HG02610 (cell line): ENCODE results near the gene TLCD2.
"Not testable (repeated sequence)": the region's sequence is repeated elsewhere in the genome, so short reads cannot be mapped to it uniquely, and the experiment has no call there.

ENCODE experiments used
- ATAC-seq: cut with Tn5 transposase; IDR thresholded peaks from one replicate; pipeline ENCODE4 v1.9.1; 2021; ENCODE audit warnings: mild to moderate bottlenecking, moderate library complexity; ENCODE audit not compliant: unreplicated experiment

The TLCD2 gene

DNA sequence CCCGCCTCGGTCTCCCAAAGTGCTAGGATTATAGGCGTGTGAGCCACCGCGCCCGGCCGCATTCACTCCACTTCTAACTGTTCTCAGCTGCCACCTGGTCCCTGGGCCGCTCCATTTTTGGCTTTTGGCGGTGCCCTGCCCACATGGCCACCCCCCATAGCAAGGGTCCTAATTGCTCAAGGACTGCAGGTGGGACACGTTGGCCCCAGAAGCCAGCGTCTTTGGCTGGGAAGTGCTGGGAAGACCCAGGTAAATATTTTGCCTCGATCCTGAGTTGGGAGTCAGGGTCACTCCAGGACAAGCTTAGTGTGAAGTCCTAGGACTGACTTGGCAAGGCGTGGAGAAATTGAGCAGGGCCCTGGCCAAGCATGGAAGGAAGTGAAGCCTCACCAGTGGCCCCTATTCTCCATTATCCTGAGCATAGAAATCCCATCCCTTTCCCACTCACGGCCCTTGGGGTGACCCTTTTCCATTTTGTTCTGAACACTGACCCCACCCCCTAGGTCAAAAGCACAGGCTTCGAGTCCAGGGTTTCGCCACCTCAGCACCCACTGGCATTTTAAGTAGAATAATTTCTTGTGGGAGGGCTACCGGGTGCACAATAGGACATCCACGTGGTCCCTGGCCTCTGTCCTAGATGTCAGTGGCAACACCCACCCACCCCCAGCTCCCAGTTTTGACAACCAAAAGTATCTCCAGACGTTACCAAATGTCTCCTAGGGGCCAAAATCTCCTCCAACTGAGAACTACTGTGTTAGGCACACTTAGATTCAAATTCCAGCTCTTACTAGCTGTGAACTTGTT, 8.4 kb upstream of the TLCD2 start:
- no peak for ATAC-seq

DNA sequence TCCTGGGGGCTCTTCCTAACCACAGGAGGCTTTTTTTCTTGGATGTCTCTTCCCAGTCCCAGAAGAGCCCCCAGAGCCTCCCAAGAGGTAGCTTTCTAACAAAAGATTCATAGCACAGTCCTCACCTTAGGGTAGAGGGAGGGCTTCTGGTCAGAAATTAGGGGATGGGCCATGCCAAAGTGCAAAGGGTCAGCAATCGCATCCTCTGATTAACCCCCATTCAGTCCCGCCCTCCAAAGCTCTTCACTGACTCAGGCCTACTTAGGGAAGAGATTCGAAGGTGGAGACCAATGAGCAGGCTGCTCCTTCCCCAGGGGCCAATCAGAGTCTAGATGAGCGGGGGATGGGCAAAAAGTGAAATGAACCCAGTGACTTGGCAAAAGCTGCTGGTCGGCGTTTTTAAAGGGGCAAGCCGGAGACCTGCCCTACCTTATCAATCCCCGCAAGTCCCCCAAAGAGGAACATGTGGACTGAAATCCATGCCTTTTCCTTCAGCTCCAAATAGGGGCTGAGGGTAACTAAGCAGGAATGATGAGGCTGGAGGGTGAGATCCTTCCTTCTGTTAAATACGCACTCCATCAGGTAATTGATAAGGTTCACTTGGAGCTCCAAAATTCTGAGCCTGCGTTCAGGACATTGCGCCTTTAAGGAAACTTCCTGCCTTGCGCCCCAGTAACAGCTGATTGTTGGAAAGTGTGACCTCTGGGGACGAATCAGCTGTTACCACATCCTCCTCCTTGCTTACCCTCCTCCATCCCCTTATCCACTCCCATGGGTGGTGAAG, 6.9 kb upstream of the TLCD2 start:
- peak; percentile 37 for ATAC-seq

GRCh38 chr17:1716076-1716911, 6.1 kb upstream of the TLCD2 start:
- peak; percentile 76 for ATAC-seq

GRCh38 chr17:1715803-1716075, 5.6 kb upstream of the TLCD2 start:
- ATAC-seq = no peak

DNA sequence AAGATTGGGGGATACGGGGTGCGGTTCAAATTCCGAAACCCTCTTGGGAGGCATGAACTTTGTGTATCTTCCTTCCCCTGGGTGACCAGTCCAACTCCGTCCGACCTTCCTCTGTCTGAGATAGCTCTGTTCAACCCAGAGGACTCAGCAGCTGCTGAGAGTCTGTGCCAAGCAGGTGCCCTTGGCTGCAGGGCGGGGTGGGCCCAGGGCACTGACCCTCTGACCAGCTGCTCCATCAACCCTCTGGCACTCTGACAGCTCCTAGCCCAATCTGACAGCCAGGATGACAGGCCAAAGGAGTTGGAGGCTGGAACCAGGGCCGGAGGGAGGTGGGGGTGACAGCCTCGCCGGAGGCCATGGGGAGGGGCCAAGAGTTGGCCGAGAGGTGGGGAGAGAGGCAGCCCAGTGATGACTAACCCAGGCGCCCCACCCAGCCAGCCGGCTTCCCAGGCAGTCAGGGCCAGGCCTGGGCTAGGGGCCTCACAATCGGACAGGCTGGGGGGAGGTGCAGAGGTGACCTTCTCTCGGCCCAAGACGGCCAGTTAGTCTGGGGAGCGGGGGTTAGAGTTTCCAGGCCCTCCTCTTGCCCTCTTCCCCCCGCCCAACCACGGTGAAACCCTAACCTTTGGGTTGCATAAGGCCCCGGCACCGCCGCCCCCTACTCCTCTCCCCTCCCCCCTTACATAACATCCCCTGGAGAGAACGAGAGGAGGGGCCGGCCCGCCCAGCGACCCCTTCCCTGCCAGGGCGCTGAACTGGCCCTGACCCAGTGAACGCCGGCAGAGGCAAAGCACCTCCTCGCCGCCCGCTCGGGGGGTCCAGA, 5.0 kb upstream of the TLCD2 start:
- no peak for ATAC-seq

DNA sequence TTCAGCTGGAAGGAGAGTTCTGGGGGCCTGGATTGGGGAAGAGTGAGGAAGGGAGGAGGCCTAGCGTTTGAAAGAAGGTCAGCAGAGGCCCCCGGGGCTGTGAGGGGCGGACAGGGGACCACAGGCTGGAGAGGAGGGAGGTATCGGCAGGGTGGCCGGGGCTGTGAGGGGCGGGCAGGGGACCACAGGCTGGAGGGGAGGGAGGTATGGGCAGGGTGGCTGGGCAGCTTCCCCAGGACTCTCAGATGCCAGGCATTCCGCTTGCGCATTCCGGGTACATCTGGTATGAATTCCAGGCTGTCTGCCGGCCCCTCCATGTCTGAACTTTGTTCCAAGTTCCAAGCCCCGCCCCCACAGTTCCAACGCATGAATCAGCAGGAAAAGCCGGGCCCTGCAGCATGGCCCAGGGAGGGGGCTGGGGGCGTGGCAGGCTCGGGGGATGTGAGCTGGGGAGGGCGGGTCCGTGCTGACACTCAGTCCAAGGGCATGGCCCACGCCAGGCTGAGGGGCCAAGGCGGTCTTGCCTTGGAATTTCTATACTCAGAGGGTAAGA, 4.3 kb upstream of the TLCD2 start:
- no peak for ATAC-seq

DNA sequence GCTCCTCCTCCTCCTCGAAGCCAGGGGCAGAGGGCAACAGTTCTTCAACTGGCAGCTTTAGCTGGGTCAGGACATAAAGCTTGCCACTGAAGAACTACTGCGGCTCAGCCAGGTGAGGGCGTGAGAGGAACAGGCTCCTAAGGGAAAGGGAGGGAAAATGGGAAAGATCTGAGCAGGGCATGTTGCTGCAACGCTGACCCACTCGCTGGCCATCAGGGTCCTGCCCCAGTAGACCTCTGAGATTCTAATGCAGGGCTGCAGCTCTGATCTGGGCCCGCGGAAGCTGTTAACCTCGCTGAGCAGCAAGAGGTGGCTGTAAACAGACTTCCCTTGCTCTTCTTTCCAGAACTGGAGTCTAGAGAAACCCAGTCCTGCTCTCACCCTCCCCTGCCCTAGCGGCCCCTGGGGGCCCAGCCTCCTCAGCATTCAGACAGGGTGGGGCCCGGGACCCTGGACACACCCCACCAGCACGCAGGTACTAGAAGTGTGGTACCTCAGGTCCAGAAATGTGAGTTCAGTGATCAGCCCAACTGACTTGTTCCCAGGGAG, 3.8 kb upstream of the TLCD2 start:
- ATAC-seq = no peak

- no peak for ATAC-seq
Observed at GRCh38 chr17:1713160-1713877, 3.1 kb upstream of the TLCD2 start.

DNA sequence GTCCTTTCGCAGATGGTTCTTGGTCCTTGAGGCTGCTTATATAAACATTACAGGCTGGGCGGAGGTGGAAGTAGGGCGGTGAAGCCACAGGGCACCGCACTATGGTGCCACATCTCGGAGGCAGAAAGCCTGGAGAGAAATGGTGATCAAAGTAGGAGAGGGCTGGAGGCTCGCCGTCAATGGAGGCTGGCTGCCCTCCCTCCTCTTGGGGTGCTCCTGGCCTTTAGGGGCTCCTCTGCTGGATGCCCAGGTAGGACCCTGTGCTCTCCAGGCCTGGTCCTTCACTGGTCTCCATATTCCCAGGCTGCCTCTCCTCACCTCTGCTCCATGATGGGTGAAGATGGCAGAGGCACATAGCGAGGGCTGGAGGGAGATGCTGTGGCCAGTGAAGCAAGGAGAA, 2.1 kb upstream of the TLCD2 start:
- no peak for ATAC-seq

DNA sequence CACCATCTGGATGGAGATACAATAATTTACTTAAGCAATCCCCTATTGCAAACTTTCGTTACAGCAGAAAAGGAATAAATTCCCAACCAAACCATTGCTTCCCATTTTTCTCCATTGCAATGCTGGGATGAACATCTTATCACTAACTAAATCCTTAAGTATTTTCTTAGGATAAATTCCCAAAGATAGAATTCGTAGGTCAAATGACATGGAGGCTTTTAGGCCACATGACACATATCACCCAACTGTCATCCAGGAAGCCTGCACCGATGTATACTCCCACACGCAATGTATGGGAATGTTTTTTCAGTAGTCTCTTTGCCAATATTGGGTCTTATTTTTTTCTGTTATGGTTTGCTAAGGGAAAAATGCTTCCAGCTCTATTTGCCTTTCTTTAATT, 1.6 kb upstream of the TLCD2 start:
- ATAC-seq = no peak

- no peak for ATAC-seq
Observed at GRCh38 chr17:1710807-1711553, 803 bp upstream of the TLCD2 start.

- no peak for ATAC-seq
Observed at GRCh38 chr17:1709403-1709951, 700 bp downstream of the TLCD2 start.

DNA sequence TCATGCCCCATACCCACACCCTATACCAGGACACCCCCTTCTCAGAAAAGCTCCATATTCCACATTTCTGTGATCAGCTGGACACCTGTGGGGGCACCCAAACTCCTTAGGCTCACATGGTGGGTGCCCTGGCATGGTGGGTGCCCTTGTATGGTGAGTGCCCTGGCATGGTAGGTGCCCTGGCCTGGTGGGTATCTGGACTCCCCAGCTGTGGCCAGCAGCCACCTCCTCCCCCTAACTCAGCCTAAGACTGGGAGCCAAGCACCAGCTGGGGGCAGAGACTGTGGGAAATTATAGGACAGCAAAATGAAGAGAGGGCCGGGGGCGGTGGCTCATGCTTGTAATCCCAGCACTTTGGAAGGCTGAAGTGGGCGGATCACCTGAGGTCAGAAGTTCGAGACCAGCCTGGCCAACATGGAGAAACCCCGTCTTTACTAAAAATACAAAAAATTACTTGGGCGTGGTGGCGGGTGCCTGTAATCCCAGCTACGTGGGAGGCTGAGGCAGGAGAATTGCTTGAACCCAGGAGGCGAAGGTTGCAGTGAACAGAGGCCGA, 1.3 kb downstream of the TLCD2 start:
- not testable (repeated sequence) for ATAC-seq

DNA sequence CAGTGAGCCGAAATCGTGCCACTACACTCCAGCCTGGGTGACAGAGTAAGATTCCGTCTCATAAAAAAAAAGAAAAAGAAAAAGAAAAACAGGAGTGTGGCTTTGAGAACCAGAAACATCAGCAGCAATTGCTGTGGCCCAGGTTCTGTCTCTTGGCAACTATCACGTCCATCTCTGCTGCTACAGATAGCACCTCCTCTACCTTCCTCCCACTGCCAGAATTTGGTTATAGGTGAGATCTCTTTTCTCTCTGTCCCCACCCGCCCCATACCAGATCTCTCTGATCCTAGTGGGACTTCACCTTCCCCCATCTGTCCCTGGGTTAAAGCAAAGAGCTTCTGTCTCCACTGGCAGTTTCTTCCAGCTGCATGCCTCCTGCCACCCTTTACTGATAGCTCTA, 3.1 kb downstream of the TLCD2 start:
- ATAC-seq = no peak

DNA sequence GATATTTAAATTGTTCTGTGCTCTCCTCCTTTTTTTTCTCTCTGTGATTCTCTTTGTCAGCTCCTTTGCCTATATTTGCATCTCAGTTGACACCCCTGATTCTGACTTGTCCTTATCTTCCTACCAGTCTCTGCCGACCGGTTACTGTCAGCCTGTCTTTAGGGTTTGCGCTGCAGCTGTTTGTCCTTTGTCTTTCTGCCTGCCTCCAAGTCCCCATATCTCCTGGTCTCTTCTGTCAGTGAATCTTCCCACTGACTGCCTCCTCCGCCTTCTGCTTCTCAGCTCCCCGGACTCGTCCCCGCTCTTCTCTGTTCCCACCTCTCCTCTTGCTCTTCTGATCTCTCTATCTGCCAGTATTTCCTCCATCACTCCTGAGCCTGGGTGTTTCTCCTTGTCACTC, 5.2 kb downstream of the TLCD2 start:
- ATAC-seq = no peak

GRCh38 chr17:1703063-1703462, 7.1 kb downstream of the TLCD2 start:
- no peak for ATAC-seq

DNA sequence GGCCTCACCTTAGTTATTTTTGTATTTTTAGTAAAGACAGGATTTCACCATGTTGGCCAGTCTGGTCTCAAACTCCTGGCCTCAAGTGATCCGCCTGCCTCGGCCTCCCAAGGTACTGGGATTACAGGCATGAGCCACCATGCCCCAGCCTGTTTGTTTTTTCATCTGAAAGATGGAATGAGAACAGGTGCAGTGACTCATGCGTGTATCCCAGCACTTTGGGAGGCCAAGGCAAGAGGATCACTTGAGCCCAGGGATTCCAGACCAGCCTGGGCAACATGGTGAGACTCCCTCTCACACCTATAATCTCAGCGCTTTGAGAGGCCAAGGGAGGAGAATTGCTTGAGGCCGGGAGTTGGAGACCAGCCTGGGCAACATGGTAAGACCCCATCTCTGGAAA, 10.3 kb downstream of the TLCD2 start:
- not testable (repeated sequence) for ATAC-seq

DNA sequence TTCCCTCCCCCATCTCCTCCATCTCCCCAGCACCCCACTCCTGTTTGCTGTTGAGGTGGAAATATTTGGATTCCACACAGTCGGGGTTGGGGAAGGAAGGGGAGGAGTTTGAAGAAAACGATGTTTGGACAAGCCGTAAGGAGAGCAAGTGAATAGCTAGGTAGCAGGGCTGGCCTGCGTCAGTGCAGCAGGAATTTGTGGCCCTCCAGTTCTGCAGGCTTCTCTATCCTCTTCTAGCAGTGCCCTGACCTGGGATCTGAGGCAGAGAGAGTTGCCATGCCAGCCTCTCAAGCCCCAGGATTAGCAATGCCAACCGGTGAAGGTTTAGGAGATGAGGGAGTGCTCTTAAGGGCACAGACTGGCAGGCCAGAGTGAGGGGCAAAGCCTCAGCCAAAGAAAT, 12.5 kb downstream of the TLCD2 start:
- no peak for ATAC-seq
